Prostate gland (tissue), 2 donors: Measurements from ENCODE around the gene ADAMTS2.

Experiments
- POLR2A ChIP-seq: fragments of 450-650 bp; IDR thresholded peaks from one replicate; pipeline ENCODE4 v1.6.1; 2016; ENCODE audit warnings: antibody characterized with exemption, mild to moderate bottlenecking
- POLR2AphosphoS5 ChIP-seq: sonication (generic); formaldehyde crosslinking; IDR thresholded peaks from one replicate; pipeline ENCODE4 v1.6.1; 2017; ENCODE audit warnings: antibody characterized with exemption
- TF ChIP-seq, protein P1 (sequence below), 4 experiments: fragments of 200-600 bp in 2 of 4; fragments of 450-650 bp in 2 of 4; sonication (generic) in 2 of 4; IDR thresholded peaks; 1 replicate in 3 of 4; 2 replicates in 1 of 4; pipeline ENCODE4 v1.5.1; 2016 to 2019; ENCODE audit warnings: antibody characterized with exemption in 4 of 4, mild to moderate bottlenecking in 2 of 4, moderate library complexity in 2 of 4

DNA sequence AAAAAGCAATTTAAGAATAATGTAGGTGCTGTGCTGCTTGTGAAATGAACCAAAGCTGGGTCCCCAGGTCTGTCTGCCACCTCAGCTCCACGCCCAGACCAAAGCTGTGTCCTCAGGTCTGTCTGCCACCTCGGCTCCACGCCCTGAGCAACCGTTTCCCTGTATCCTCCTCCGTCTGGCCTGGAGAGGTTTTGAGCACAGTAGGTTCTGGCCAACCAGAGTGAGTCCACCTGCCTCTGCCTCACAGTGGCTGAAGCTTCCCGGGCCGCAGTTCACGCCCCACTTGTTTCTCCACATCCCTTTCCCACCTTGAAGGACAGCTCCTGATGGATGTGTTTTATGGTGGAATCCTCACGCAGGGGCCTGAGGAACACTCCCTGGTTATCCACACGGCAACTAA lies 120.5 kb downstream of the ADAMTS2 start:
- TF ChIP-seq, protein P1, sequence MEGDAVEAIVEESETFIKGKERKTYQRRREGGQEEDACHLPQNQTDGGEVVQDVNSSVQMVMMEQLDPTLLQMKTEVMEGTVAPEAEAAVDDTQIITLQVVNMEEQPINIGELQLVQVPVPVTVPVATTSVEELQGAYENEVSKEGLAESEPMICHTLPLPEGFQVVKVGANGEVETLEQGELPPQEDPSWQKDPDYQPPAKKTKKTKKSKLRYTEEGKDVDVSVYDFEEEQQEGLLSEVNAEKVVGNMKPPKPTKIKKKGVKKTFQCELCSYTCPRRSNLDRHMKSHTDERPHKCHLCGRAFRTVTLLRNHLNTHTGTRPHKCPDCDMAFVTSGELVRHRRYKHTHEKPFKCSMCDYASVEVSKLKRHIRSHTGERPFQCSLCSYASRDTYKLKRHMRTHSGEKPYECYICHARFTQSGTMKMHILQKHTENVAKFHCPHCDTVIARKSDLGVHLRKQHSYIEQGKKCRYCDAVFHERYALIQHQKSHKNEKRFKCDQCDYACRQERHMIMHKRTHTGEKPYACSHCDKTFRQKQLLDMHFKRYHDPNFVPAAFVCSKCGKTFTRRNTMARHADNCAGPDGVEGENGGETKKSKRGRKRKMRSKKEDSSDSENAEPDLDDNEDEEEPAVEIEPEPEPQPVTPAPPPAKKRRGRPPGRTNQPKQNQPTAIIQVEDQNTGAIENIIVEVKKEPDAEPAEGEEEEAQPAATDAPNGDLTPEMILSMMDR (IDR thresholded peaks at IDR 0.05), result no peak
- TF ChIP-seq POLR2A, result no peak
- no peak for TF ChIP-seq POLR2AphosphoS5
